HepG2 (cell line): ENCODE data around the gene CACNG7. TPM values are rescaled to one million over a fixed set of nuclear protein-coding genes. Genes with fewer than 3 reads are reported as not detected.
A peak's percentile ranks its signal among the peaks of the same experiment; 100 is the strongest.

ENCODE experiments used
- ATF1 ChIP-seq: IDR thresholded peaks from 2 replicates; pipeline ENCODE4 v1.6.1; 2016; ENCODE audit warnings: mild to moderate bottlenecking, control low read depth
- HBP1 ChIP-seq: IDR thresholded peaks from 2 replicates; pipeline ENCODE4 v1.6.1; 2016; ENCODE audit warnings: low read depth, control low read depth
- HMG20A ChIP-seq: IDR thresholded peaks from 2 replicates; pipeline ENCODE4 v1.6.1; 2016; ENCODE audit warnings: borderline replicate concordance
- MIER3 ChIP-seq: IDR thresholded peaks from 2 replicates; pipeline ENCODE4 v1.6.1; 2016; ENCODE audit warnings: missing compliant biosample characterization, borderline replicate concordance
- MLX ChIP-seq: IDR thresholded peaks from 2 replicates; pipeline ENCODE4 v1.6.1; 2016
- MTA1 ChIP-seq: sonication (generic); formaldehyde crosslinking; IDR thresholded peaks from 2 replicates; pipeline ENCODE4 v1.4.0; 2020; ENCODE audit warnings: missing genetic modification reagents, mild to moderate bottlenecking, borderline replicate concordance
- PHF20 ChIP-seq: sonication (generic); formaldehyde crosslinking; IDR thresholded peaks from 2 replicates; pipeline ENCODE4 v1.5.0; 2020; ENCODE audit warnings: mild to moderate bottlenecking, missing genetic modification reagents
- PRDM15 ChIP-seq: sonication (generic); formaldehyde crosslinking; IDR thresholded peaks from 2 replicates; pipeline ENCODE4 v1.4.0; 2020; ENCODE audit warnings: missing genetic modification reagents
- RBM39 ChIP-seq: fragments of 200-400 bp; formaldehyde crosslinking; IDR thresholded peaks from one replicate; pipeline ENCODE4 v1.6.1; 2018; ENCODE audit warnings: antibody characterized with exemption, mild to moderate bottlenecking, low read depth, low read length; ENCODE audit not compliant: poor library complexity, severe bottlenecking
- SALL2 ChIP-seq: sonication (generic); formaldehyde crosslinking; IDR thresholded peaks from 2 replicates; pipeline ENCODE4 v1.8.1; 2023; ENCODE audit warnings: mild to moderate bottlenecking, missing genetic modification reagents, inconsistent platforms
- SIX4 ChIP-seq: sonication (generic); formaldehyde crosslinking; IDR thresholded peaks from 2 replicates; pipeline ENCODE4 v1.4.0; 2020; ENCODE audit warnings: missing genetic modification reagents
- TEAD3 ChIP-seq: optimal IDR thresholded peaks from 2 replicates; pipeline ENCODE3; 2016; ENCODE audit warnings: borderline replicate concordance
- THAP7 ChIP-seq: sonication (generic); formaldehyde crosslinking; IDR thresholded peaks from 2 replicates; pipeline ENCODE4 v1.8.1; 2023; ENCODE audit warnings: mild to moderate bottlenecking, missing genetic modification reagents
- XBP1 ChIP-seq: sonication (generic); formaldehyde crosslinking; IDR thresholded peaks from 2 replicates; pipeline ENCODE4 v1.5.0; 2020; ENCODE audit warnings: missing genetic modification reagents
- YEATS2 ChIP-seq: sonication (generic); formaldehyde crosslinking; IDR thresholded peaks from 2 replicates; pipeline ENCODE4 v1.4.0; 2020; ENCODE audit warnings: missing genetic modification reagents, borderline replicate concordance
- ZBTB7A ChIP-seq: sonication (generic); formaldehyde crosslinking; IDR thresholded peaks from 2 replicates; pipeline ENCODE4 v1.8.0; 2022; ENCODE audit warnings: mild to moderate bottlenecking, missing genetic modification reagents
- ZNF746 ChIP-seq: sonication (generic); formaldehyde crosslinking; IDR thresholded peaks from 2 replicates; pipeline ENCODE4 v1.8.0; 2022; ENCODE audit warnings: mild to moderate bottlenecking, missing genetic modification reagents
- ZNF749 ChIP-seq: sonication (generic); formaldehyde crosslinking; IDR thresholded peaks from 2 replicates; pipeline ENCODE4 v1.8.0; 2022; ENCODE audit warnings: mild to moderate bottlenecking, missing genetic modification reagents, moderate library complexity, borderline replicate concordance
- ZNF792 ChIP-seq: IDR thresholded peaks from 2 replicates; pipeline ENCODE4 v1.6.1; 2016
- polyA plus RNA-seq, 8 experiments: library from polyadenylated mRNA; depleted of rRNA in 3 of 8; stranded (reverse) in 7 of 8; unstranded in 1 of 8; fragments of >200 nt; fragmentation: Illumina TruSeq in 4 of 8; extraction: Trizol in 4 of 8; gene quantifications; 2 replicates each; pipeline versions ENCODE4 v1.2.1 to v1.2.3, GENCODE V29; 2011 to 2016; ENCODE audit warnings: low read depth in 4 of 8, missing spikeins in 1 of 8, mixed read lengths in 1 of 8; ENCODE audit not compliant: insufficient read depth in 1 of 8
- total RNA-seq, 5 experiments: library from RNA; depleted of rRNA; stranded (reverse); fragments of >200 nt; fragmentation: Illumina TruSeq; extraction: Trizol; gene quantifications; 2 replicates each; pipeline ENCODE4 v1.2.3, GENCODE V29; 2016; ENCODE audit warnings: low read depth in 1 of 5
- TF ChIP-seq, protein P1 (sequence below): IDR thresholded peaks from 2 replicates; pipeline ENCODE4 v1.6.1; 2012; ENCODE audit warnings: inconsistent platforms
- TF ChIP-seq, protein P2 (sequence below): sonication (generic); formaldehyde crosslinking; IDR thresholded peaks from 2 replicates; pipeline ENCODE4 v1.5.0; 2020; ENCODE audit warnings: mild to moderate bottlenecking, missing genetic modification reagents, borderline replicate concordance

The CACNG7 gene
- total and polyA plus RNA-seq, 2 of the 13 experiments (the other 11 are each of a cell fraction or from before 2014, with no cell fraction given), result not detected

DNA sequence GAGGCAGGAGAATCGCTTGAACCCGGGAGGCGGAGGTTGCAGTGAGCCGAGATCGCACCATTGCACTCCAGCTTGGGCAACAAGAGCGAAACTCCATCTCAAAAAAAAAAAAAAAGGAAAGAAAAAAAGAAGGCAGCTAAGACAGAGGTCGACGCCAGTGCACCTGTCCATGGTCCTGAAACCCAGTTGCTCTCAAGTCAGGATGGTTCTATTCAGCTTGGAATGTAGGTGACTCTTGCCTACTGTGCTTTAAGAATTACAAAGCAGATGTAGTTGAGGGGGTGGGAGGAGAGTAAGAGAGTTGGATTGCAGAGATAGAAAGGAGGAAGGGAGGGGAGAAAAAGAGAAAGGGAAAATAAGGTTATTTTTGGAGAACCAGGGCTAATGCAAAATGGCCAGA, 18.7 kb downstream of the CACNG7 start (continued):
- TF ChIP-seq TEAD3 (CRISPR knock-in tag), result peak; percentile 46
- TF ChIP-seq SALL2 (CRISPR knock-in tag), result no peak
- no peak for TF ChIP-seq HMG20A (CRISPR knock-in tag)
- TF ChIP-seq XBP1, result no peak
- TF ChIP-seq, protein P1, sequence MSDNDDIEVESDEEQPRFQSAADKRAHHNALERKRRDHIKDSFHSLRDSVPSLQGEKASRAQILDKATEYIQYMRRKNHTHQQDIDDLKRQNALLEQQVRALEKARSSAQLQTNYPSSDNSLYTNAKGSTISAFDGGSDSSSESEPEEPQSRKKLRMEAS, result no peak
- peak; percentile 82 for TF ChIP-seq HBP1
- TF ChIP-seq THAP7 (CRISPR knock-in tag), result no peak
- no peak for TF ChIP-seq ATF1 (CRISPR knock-in tag)
- TF ChIP-seq MTA1, result no peak
- no peak for TF ChIP-seq PHF20
- no peak for TF ChIP-seq RBM39
- no peak for TF ChIP-seq ZBTB7A (CRISPR knock-in tag)
- TF ChIP-seq PRDM15 (CRISPR knock-in tag), result no peak
- TF ChIP-seq ZNF792, result no peak
- TF ChIP-seq YEATS2 (CRISPR knock-in tag), result no peak
- no peak for TF ChIP-seq MLX (CRISPR knock-in tag)
- no peak for TF ChIP-seq ZNF746 (CRISPR knock-in tag)
- TF ChIP-seq SIX4 (CRISPR knock-in tag), result 0 out of 2 replicates have a peak, but pooled peaks have one; percentile 40
- TF ChIP-seq, protein P2, sequence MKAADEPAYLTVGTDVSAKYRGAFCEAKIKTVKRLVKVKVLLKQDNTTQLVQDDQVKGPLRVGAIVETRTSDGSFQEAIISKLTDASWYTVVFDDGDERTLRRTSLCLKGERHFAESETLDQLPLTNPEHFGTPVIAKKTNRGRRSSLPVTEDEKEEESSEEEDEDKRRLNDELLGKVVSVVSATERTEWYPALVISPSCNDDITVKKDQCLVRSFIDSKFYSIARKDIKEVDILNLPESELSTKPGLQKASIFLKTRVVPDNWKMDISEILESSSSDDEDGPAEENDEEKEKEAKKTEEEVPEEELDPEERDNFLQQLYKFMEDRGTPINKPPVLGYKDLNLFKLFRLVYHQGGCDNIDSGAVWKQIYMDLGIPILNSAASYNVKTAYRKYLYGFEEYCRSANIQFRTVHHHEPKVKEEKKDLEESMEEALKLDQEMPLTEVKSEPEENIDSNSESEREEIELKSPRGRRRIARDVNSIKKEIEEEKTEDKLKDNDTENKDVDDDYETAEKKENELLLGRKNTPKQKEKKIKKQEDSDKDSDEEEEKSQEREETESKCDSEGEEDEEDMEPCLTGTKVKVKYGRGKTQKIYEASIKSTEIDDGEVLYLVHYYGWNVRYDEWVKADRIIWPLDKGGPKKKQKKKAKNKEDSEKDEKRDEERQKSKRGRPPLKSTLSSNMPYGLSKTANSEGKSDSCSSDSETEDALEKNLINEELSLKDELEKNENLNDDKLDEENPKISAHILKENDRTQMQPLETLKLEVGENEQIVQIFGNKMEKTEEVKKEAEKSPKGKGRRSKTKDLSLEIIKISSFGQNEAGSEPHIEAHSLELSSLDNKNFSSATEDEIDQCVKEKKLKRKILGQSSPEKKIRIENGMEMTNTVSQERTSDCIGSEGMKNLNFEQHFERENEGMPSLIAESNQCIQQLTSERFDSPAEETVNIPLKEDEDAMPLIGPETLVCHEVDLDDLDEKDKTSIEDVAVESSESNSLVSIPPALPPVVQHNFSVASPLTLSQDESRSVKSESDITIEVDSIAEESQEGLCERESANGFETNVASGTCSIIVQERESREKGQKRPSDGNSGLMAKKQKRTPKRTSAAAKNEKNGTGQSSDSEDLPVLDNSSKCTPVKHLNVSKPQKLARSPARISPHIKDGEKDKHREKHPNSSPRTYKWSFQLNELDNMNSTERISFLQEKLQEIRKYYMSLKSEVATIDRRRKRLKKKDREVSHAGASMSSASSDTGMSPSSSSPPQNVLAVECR (CRISPR knock-in tag), result no peak
- TF ChIP-seq ZNF749 (CRISPR knock-in tag), result 0 out of 2 replicates have a peak, but pooled peaks have one; percentile 41
- TF ChIP-seq MIER3 (CRISPR knock-in tag), result 0 out of 2 replicates have a peak, but pooled peaks have one; percentile 25
